Body of pancreas (tissue), 4 donors: ENCODE data around the gene YIF1A.

Experiments
- POLR2A ChIP-seq, 3 donors: fragments of 450-650 bp; IDR thresholded peaks; one replicate each; pipeline ENCODE4 v1.6.1; 2016; ENCODE audit warnings: antibody characterized with exemption in 3 of 3, mild to moderate bottlenecking in 2 of 3
- TF ChIP-seq, protein P1 (sequence below), 7 experiments: fragments of 450-650 bp in 4 of 7; fragments of 200-600 bp in 3 of 7; sonication (generic) in 3 of 7; IDR thresholded peaks; one replicate each; pipeline ENCODE4 v1.5.1; 2016 to 2019; ENCODE audit warnings: antibody characterized with exemption in 7 of 7

DNA sequence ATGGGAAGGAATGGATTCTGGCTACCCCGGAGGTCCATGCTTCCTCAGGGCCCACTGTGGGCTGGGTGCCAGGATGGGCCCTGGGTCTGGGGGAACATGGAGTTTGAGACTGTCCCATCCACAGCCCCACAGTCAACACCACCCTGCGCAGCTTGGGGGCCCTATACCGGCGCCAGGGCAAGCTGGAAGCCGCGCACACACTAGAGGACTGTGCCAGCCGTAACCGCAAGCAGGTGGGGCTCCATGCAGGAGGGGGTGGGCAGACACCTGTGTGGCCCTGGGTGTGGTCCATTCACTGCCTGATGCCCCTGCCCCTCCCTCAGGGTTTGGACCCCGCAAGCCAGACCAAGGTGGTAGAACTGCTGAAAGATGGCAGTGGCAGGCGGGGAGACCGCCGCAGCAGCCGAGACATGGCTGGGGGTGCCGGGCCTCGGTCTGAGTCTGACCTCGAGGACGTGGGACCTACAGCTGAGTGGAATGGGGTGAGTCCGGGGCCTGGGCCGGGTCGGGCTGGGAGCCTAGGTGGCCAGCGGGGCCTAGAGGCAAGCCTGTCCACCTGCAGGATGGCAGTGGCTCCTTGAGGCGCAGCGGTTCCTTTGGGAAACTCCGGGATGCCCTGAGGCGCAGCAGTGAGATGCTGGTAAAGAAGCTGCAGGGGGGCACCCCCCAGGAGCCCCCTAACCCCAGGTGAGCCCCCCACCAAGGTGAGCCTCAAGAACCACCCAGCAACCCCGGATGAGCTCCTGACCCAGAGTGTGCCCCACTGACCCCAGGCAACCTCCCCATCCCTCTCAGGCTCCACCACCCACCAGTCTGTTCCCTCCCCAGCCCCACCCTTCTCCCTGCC, 23.2 kb downstream of the YIF1A start:
- TF ChIP-seq POLR2A (IDR thresholded peaks at IDR 0.05), result no peak
- TF ChIP-seq, protein P1, sequence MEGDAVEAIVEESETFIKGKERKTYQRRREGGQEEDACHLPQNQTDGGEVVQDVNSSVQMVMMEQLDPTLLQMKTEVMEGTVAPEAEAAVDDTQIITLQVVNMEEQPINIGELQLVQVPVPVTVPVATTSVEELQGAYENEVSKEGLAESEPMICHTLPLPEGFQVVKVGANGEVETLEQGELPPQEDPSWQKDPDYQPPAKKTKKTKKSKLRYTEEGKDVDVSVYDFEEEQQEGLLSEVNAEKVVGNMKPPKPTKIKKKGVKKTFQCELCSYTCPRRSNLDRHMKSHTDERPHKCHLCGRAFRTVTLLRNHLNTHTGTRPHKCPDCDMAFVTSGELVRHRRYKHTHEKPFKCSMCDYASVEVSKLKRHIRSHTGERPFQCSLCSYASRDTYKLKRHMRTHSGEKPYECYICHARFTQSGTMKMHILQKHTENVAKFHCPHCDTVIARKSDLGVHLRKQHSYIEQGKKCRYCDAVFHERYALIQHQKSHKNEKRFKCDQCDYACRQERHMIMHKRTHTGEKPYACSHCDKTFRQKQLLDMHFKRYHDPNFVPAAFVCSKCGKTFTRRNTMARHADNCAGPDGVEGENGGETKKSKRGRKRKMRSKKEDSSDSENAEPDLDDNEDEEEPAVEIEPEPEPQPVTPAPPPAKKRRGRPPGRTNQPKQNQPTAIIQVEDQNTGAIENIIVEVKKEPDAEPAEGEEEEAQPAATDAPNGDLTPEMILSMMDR (IDR thresholded peaks at IDR 0.05), result no peak
